HG03460 (cell line): ENCODE data around the gene BEST2.

Experiments
- ATAC-seq: cut with Tn5 transposase; IDR thresholded peaks from one replicate; pipeline ENCODE4 v1.9.1; 2021; ENCODE audit not compliant: unreplicated experiment

Gene BEST2

DNA sequence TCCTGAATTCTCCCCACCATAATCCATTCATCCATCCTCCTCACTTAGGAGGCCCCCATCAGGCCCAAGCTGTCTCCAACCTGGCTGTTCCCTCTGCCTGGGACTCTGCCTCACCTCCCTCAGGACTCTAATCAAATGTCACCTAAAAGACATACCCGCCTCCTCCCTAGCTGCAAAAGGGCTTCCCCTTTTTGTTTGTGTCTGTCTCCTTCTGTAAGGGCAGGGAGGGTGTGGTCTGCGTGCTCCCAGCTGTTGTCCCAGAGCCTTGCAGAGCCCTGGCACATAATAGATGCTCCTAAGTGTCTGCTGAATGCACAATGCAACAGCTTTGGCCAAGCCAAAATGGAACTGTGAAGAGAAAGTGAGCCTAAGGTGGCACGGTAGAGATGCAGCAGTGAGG lies 21.5 kb upstream of the BEST2 start:
- ATAC-seq: no peak

GRCh38 chr19:12731337-12731736 lies 20.3 kb upstream of the BEST2 start:
- no peak for ATAC-seq

DNA sequence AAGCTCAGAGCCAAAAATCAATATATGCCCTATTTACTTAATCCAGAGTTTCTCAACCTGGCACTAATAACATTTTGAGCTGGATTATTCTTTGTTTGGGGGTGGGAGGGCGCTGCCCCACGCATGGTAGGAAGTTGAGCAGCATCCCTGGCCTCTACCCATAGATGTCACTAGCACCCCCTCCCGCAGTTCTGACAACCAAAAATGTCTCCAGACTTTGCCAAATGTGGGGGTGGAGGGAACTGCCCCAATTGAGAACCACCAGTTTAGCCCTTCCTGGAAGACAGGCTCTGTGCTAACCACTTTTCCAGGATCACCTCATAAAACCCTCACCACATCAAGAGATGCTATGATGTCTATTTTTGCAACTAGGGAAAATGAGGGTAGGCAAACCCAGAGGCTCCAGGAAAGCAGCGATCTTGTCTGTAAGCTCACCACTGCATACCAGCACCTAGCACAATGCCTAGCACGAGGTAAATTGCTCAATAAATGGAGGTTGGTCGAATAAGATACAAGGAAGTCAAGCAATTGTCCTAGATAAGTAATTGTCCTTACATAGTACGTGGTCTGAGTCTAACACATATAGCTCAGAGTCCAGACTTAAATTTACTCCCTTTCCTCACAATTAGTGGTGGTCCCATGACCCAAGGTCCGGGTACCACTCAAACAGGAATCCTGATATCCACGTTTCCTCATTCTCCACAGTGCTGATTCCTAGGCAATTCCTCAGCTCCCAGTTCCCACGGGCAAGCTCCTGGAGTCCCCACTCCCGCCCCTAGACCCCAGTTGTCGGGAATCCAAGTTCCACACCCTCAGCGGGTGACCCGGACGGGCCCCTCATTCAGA lies 18.0 kb upstream of the BEST2 start:
- ATAC-seq: no peak

- peak; percentile 67 for ATAC-seq
Measured at GRCh38 chr19:12736995-12737834, 14.4 kb upstream of the BEST2 start, which contains the start of gene GET3. Gene GET3 (plus strand): TSS chr19:12737497. CDS start chr19:12737506, 9 bp downstream.

DNA sequence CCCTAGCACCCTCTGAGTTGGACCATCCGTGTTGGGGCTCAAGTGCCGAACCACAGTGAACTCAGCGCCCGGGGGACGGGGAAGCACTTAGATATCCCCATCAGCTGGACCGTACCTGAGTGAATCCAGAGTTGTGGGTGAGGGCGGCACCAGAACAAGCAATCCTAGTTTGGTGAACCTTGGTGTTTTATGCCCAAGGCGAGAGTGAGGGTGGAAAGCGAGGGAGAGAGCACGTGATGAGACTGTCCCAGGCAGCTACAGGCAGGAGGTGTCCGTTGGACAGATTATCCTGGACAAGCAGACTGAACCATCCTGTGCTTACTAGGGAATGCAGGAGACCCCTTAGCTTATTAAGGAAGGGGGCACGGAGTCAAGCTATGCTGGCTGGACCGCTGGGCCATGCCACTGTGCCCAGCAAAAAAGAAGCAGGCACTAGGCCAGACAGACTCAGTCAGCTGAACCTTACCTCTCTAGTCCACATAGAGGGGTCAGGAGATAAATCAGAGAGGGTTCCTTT lies 13.7 kb upstream of the BEST2 start:
- no peak for ATAC-seq

DNA sequence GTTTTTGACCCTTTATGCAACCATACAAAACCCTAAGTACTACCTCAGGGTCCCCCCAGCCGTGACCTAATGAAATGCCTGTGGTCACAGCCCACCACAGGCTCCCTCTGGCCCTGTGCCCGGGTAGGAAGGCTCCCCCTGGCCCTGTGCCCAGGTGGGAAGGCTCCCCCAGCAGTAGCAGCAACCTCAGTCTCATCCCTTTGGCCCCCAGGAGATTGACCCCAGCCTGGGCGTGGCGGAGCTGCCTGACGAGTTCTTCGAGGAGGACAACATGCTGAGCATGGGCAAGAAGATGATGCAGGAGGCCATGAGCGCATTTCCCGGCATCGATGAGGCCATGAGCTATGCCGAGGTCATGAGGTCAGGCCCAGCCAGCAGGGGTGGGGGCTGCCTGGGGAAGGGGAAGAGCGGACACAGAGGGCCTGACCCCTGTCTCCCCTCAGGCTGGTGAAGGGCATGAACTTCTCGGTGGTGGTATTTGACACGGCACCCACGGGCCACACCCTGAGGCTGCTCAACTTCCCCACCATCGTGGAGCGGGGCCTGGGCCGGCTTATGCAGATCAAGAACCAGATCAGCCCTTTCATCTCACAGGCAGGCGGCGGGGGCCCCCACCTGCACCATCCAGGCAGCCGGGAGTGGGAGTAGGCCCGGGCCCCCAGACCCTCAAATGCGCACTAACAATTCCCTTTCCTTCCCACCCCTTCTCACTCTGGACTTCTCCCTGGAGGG lies 6.3 kb upstream of the BEST2 start:
- ATAC-seq: no peak

DNA sequence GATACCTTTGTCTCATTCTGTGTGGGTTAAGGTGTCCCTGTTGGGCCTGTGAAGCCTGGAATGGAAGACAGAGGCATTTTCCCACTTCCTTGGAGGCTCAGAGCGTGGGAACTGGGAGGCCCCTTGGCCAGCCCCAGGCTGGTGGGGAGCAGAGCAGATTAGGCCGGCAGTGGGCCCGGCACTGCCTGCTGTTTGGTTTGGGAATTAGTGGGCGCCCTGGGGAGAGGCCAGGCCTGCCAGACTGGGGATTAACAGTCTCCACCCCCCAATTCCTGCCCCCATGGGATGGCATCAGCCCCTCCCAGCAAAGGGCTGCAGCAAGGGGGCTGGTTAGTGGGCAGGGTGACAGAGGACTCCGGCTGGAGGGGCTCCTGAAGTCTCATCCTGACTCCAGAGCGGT lies 3.1 kb upstream of the BEST2 start:
- ATAC-seq: no peak

- ATAC-seq: no peak
Measured at GRCh38 chr19:12749938-12750521, 1.6 kb upstream of the BEST2 start.

- ATAC-seq: no peak
Measured at GRCh38 chr19:12750851-12751250, 740 bp upstream of the BEST2 start.

- ATAC-seq: no peak
Measured at GRCh38 chr19:12752056-12752781, 628 bp downstream of the BEST2 start.

DNA sequence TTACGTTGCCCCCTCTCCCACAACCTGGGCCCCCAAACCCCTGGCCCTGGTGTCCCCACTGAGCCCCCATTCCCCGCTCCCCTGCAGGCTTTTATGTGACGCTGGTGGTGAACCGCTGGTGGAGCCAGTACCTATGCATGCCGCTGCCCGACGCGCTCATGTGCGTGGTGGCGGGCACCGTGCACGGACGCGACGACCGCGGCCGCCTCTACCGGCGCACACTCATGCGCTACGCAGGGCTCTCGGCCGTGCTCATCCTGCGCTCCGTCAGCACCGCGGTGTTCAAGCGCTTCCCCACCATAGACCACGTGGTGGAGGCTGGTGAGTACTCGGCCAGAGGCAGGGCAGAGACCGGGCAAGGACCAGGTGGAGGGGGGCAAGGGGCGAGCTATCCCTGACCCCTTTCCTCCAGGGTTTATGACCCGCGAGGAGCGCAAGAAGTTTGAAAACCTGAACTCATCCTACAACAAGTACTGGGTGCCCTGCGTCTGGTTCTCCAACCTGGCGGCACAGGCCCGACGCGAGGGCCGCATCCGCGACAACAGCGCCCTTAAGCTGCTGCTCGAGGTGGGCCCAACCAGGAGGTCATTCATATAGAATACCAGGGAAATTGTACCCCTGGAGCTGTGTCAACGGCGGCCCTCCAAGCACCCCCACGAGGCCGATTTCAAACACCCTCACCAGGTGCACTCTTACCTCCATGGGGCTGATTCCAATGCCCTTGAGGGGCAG lies 3.0 kb downstream of the BEST2 start:
- ATAC-seq: no peak

- no peak for ATAC-seq
Measured at GRCh38 chr19:12756150-12756883, 4.7 kb downstream of the BEST2 start.

- no peak for ATAC-seq
Measured at GRCh38 chr19:12757544-12758274, 6.1 kb downstream of the BEST2 start.

- ATAC-seq: no peak
Measured at GRCh38 chr19:12759686-12760085, 8.1 kb downstream of the BEST2 start.

- no peak for ATAC-seq
Measured at GRCh38 chr19:12763100-12763499, 11.5 kb downstream of the BEST2 start.

GRCh38 chr19:12764698-12765097 lies 13.1 kb downstream of the BEST2 start:
- ATAC-seq: no peak

GRCh38 chr19:12766051-12766521 lies 14.5 kb downstream of the BEST2 start:
- no peak for ATAC-seq

GRCh38 chr19:12767150-12767549 lies 15.6 kb downstream of the BEST2 start:
- no peak for ATAC-seq
